Measurements from ENCODE around the gene TXN.

TXN gene

GRCh38 chr9:110291921-110292557, 35.7 kb upstream of the TXN start:
- Histone ChIP-seq H3K36me3 (ENCODE audit: insufficient read depth) (no peaks in the 10 kb centered on the region), H2AFZ (ENCODE audit: low read depth) (no peak overlapping the region), H3K27ac (no peak overlapping the region), H3K79me2 (ENCODE audit: insufficient read depth, low read depth) (no peaks in the 10 kb centered on the region), H3K4me2 (no peak overlapping the region), H4K20me1 (ENCODE audit: insufficient read depth) (no peaks in the 10 kb centered on the region), H3K9ac (no peak overlapping the region), H3K4me1 (ENCODE audit: low read depth, poor library complexity, severe bottlenecking) (no peaks in the 10 kb centered on the region), H3K27me3 (ENCODE audit: insufficient read depth, low read depth) (no peaks in the 10 kb centered on the region), H3K4me3 (IDR thresholded peaks at IDR 0.05; ENCODE audit: insufficient read depth, low read depth, low read length) (no peak overlapping the region)
- TF ChIP-seq CTCF (conservative IDR thresholded peaks at IDR 0.05; ENCODE audit: low read depth, low read length) = no peak

GRCh38 chr9:110290001-110290400, 33.7 kb upstream of the TXN start:
- TF ChIP-seq CTCF (conservative IDR thresholded peaks at IDR 0.05; ENCODE audit: low read depth, low read length) = no peak
- Histone ChIP-seq H3K79me2 (ENCODE audit: insufficient read depth, low read depth) (no peaks in the 10 kb centered on the region), H3K36me3 (ENCODE audit: insufficient read depth) (no peaks in the 10 kb centered on the region), H3K27ac (no peak overlapping the region), H3K4me2 (no peak overlapping the region), H3K4me1 (ENCODE audit: low read depth, poor library complexity, severe bottlenecking) (no peaks in the 10 kb centered on the region), H3K4me3 (IDR thresholded peaks at IDR 0.05; ENCODE audit: insufficient read depth, low read depth, low read length) (no peak overlapping the region), H3K27me3 (ENCODE audit: insufficient read depth, low read depth) (no peaks in the 10 kb centered on the region), H4K20me1 (ENCODE audit: insufficient read depth) (no peaks in the 10 kb centered on the region), H2AFZ (ENCODE audit: low read depth) (no peak overlapping the region), H3K9ac (no peak overlapping the region)

GRCh38 chr9:110288503-110288902, 32.2 kb upstream of the TXN start:
- Histone ChIP-seq H4K20me1 (ENCODE audit: insufficient read depth) (no peaks in the 10 kb centered on the region), H3K27me3 (ENCODE audit: insufficient read depth, low read depth) (no peaks in the 10 kb centered on the region), H3K36me3 (ENCODE audit: insufficient read depth) (no peaks in the 10 kb centered on the region), H3K4me2 (no peak overlapping the region), H3K4me1 (ENCODE audit: low read depth, poor library complexity, severe bottlenecking) (no peaks in the 10 kb centered on the region), H3K79me2 (ENCODE audit: insufficient read depth, low read depth) (no peaks in the 10 kb centered on the region), H3K4me3 (IDR thresholded peaks at IDR 0.05; ENCODE audit: insufficient read depth, low read depth, low read length) (no peak overlapping the region), H2AFZ (ENCODE audit: low read depth) (no peak overlapping the region), H3K27ac (no peak overlapping the region), H3K9ac (no peak overlapping the region)
- TF ChIP-seq CTCF (conservative IDR thresholded peaks at IDR 0.05; ENCODE audit: low read depth, low read length) = no peak

DNA sequence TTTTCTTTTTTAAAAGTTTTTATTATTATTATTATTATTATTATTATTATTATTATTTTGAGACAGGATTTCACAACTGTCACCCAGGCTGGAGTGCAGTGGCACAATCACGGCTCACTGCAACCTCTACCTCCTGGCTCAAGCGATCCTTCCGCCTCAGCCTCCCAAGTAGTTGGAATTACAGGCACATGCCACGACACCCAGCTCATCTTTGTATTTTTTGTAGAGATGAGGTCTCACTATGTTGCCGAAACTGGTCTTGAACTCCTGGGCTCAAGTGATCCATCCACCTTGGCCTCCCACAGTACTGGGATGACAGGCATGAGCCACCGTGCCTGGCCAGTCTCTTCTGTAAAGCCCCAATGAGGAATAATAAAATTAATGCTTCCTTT, 31.0 kb upstream of the TXN start:
- Histone ChIP-seq H3K4me1 (ENCODE audit: low read depth, poor library complexity, severe bottlenecking) (no peaks in the 10 kb centered on the region), H3K4me2 (no peak overlapping the region), H3K4me3 (IDR thresholded peaks at IDR 0.05; ENCODE audit: insufficient read depth, low read depth, low read length) (no peak overlapping the region), H3K36me3 (ENCODE audit: insufficient read depth) (no peaks in the 10 kb centered on the region), H3K27me3 (ENCODE audit: insufficient read depth, low read depth) (no peaks in the 10 kb centered on the region), H3K27ac (no peak overlapping the region), H2AFZ (ENCODE audit: low read depth) (no peak overlapping the region), H3K79me2 (ENCODE audit: insufficient read depth, low read depth) (no peaks in the 10 kb centered on the region), H3K9ac (no peak overlapping the region), H4K20me1 (ENCODE audit: insufficient read depth) (no peaks in the 10 kb centered on the region)
- no peak for TF ChIP-seq CTCF (conservative IDR thresholded peaks at IDR 0.05; ENCODE audit: low read depth, low read length)
